DMS53 treated with DMSO at 0.1 percent for 48 hours (cell line): ENCODE results near the gene HSPB3.
"Not testable (repeated sequence)": the region's sequence is repeated elsewhere in the genome, so short reads cannot be mapped to it uniquely, and the experiment has no call there.

Source experiments
- DNase-seq: peaks from one replicate; lab custom pipeline; 2025; ENCODE audit not compliant: unreplicated experiment; lab: John Stamatoyannopoulos, UW

The HSPB3 gene

GRCh38 chr5:54454602-54455001, 897 bp upstream of the HSPB3 start:
- no peak for DNase-seq

- no peak for DNase-seq
These were observed 1.8 kb downstream of the HSPB3 start for GRCh38 chr5:54457094-54457862.

DNA sequence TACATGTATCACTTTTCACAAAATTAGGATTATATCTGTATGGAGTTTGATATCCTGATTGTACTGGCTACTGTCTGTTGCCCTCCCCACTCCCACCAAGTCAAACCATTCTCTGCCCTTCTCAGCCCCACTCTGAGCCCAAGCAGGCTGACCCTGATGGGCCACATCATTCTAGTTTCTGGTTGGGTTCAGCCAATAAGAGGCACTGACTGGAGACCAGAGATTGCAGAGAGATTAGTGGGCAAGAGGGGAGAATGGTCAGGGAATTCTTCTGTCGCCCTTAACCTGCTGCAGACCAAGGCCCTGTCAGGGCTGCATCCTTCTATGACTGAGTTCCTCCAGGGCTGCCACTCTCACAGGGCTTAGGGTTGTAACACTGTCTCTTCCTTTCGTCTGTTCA, 2.7 kb downstream of the HSPB3 start:
- DNase-seq: no peak

GRCh38 chr5:54460181-54460919, 4.9 kb downstream of the HSPB3 start:
- no peak for DNase-seq

- no peak for DNase-seq
These were observed 6.8 kb downstream of the HSPB3 start for GRCh38 chr5:54462281-54462680.

- no peak for DNase-seq
These were observed 8.2 kb downstream of the HSPB3 start for GRCh38 chr5:54463713-54464112.

DNA sequence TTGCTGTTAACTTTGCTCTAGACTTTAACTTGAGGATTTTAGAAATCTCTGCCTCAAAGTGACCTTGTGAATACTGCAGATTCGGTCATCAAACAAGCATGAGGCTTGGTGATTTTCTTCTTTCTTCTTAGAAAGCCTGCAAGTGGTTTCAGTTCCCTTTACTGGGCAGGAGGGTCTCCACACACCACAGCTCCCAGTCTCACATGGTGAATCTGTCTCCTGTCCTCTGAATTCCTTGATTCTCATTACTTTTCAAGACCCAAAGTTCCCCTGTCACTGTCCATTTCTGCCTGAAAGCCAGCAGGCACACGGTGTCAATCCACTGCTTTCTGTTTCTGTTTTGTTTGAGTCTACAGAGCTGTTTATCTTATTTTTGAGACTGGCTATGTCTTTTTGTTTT, 14.1 kb downstream of the HSPB3 start:
- no peak for DNase-seq

- DNase-seq: no peak
These were observed 14.6 kb downstream of the HSPB3 start for GRCh38 chr5:54470128-54470527.

- DNase-seq: no peak
These were observed 15.2 kb downstream of the HSPB3 start for GRCh38 chr5:54470677-54471076.

DNA sequence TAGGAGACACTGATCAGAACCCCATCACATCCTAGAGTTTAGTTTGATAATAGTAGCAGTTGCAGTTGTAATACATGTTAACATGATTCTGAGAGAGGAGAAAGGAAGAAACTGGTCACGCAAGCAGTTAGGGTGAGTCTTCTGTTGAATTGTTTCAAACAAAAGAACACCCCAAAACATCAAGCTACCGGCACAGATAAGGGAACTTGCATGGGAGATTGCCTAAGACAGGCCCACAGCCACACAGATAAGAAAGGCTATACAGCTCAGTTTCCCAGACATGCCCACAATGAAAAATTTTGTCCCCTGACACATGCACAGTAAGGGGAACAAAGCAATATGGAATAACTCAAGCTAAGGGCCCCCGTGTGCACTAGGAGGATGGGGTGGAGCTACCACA, 15.9 kb downstream of the HSPB3 start:
- no peak for DNase-seq

DNA sequence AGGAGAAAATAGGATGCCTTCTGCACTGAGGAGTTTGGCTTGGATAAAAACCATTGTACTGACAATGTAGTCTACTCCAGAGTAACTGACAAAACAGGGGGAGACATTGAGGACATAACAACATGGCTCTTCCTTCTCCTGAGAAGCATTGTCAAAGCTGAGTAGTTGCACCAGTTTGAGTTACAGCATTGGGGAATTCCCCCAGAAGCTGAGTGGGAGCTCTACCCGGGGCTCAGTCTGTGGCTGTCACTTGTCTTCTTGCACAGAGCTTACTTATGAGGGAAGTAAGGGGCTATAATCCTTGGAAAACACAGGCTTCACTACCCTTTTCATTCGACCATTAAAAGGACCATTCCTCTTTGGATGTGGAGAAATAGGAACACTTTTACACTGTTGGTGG, 21.2 kb downstream of the HSPB3 start:
- no peak for DNase-seq

DNA sequence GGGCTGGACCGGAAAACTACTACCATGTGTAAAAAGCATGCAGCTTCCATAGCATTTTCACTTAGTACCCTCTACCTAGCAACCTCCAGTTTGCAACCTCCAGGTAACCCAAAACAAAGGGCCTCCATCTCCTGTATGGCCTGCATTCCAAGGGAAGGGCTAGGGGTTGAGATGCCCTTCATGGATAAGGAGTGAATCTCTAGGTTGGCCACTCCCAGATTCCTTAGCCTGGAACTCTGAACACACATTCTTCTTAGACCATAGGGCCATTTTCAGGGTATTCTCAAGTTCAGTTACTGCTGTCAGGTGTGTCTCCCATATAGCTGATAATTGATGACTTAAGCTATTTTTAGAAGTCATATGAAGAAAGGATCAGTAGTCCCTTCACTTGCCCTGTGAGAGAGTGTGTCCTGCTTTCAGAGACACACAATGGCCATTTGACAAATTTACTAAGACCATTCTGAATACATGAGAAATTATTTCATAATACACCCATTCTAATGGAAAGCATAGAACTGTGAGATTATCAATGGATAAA, 22.5 kb downstream of the HSPB3 start:
- no peak for DNase-seq

DNA sequence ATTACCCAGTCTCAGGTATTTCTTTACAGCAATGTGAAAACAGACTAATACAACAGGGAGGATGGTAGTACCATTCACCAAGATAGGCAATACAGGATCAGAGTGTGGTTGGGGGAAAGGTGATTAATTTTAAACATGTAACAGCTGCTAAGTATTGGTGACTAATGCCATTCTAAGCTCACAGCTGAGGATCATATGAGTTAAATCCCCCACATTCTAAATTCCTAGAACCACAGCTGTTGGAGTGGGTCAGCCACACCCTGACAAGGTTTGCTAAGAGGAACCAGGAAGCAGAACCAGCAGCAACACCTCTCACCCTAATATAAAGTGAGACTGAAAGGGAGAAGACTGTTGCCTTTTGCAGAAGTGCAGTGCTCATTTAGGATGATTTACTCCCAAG, 24.8 kb downstream of the HSPB3 start:
- no peak for DNase-seq

DNA sequence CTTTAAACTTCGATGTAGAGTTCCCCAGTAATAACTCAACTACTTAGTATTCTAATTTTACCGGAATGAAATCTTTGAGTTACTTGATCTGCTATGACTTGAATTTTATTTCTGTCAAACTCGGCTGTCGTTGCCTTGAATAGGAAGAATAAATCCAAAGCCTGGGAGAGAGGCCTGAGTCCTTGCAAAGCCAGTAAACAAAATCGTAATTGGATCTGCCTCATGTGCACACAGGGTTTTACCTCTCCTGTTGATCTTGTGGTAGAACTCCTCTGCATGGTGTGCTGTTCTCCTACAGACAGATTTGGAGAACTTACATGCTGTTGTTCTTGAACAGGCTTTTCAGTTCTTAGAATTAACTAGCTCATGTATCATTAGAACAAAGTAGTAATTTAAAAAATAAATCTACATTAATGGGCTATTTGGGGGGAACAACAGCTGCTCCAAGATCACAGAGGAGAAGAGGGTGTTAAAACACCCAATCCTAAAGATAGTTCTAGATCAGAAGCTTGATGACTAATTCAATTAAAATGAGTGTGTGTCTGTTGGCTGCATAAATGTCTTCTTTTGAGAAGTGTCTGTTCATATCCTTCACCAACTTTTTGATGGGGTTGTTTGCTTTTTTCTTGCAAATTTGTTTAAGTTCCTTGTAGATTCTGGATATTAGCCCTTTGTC, 28.9 kb downstream of the HSPB3 start:
- no peak for DNase-seq

DNA sequence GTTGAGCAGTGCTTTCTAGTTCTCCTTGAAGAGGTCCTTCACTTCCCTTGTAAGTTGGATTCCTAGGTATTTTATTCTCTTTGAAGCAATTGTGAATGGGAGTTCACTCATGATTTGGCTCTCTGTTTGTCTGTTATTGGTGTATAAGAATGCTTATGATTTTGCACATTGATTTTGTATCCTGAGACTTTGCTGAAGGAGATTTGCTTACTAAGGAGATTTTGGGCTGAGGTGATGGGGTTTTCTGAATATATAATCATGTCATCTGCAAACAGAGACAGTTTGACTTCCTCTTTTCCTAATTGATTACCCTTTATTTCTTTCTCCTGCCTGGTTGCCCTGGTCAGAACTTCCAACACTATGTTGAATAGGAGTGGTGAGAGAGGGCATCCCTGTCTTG, 30.2 kb downstream of the HSPB3 start:
- not testable (repeated sequence) for DNase-seq

- not testable (repeated sequence) for DNase-seq
These were observed 34.1 kb downstream of the HSPB3 start for GRCh38 chr5:54489648-54489979.

GRCh38 chr5:54491326-54491725, 35.8 kb downstream of the HSPB3 start:
- DNase-seq: no peak

GRCh38 chr5:54492178-54492577, 36.7 kb downstream of the HSPB3 start:
- DNase-seq: no peak

- DNase-seq: no peak
These were observed 39.5 kb downstream of the HSPB3 start for GRCh38 chr5:54495027-54495426.
